AG09309 (cell line): ENCODE results near the gene SMARCD1.

Experiments used
- DNase-seq: peaks from one replicate; pipeline ENCODE4 v3.0.0-alpha.2; 2010; ENCODE audit warnings: low read depth
- H3K4me3 ChIP-seq: 2 replicates; pipeline ENCODE4 v1.5.1; 2011; ENCODE audit warnings: mild to moderate bottlenecking, low read depth, low read length, moderate library complexity; ENCODE audit not compliant: control insufficient read depth
- CTCF ChIP-seq: IDR thresholded peaks from 2 replicates; pipeline ENCODE4 v1.5.1; 2011; ENCODE audit warnings: mild to moderate bottlenecking, low read depth, low read length, inconsistent platforms; ENCODE audit not compliant: insufficient read depth, control insufficient read depth; ENCODE audit errors: missing control alignments

Gene SMARCD1

GRCh38 chr12:50107416-50108268, 22.5 kb downstream of the SMARCD1 start:
- no peak for TF ChIP-seq CTCF
- no peak overlapping the region for H3K4me3 ChIP-seq
- DNase-seq, result no peak

GRCh38 chr12:50109319-50109718, 24.2 kb downstream of the SMARCD1 start:
- DNase-seq, result no peak
- no peak overlapping the region for H3K4me3 ChIP-seq
- TF ChIP-seq CTCF, result no peak

GRCh38 chr12:50110127-50110761, 25.1 kb downstream of the SMARCD1 start:
- DNase-seq, result no peak
- no peak overlapping the region for H3K4me3 ChIP-seq

GRCh38 chr12:50110762-50111351, 25.7 kb downstream of the SMARCD1 start:
- TF ChIP-seq CTCF, result no peak
- DNase-seq, result no peak
- no peak overlapping the region for H3K4me3 ChIP-seq

More at GRCh38 chr12:50110127-50110761, 25.1 kb downstream of the SMARCD1 start:
- no peak for TF ChIP-seq CTCF

- no peak for DNase-seq
- peak overlapping the region; percentile 28 for H3K4me3 ChIP-seq
- TF ChIP-seq CTCF, result no peak
Observed at GRCh38 chr12:50111395-50111692, 26.2 kb downstream of the SMARCD1 start.

- H3K4me3 ChIP-seq, result peak within 1 kb of the TSS; percentile 72
- peak; percentile 94 for TF ChIP-seq CTCF
- DNase-seq, result peak; percentile 98
Observed at GRCh38 chr12:50111693-50112455, 26.7 kb downstream of the SMARCD1 start, which contains the start of gene COX14. Gene COX14, plus strand, starts transcription at chr12:50112236. Its CDS starts 7,808 bp downstream, at chr12:50120044.
